ENCODE measurements around the gene RASD1. TPM values are rescaled to one million over a fixed set of nuclear protein-coding genes. Genes with fewer than 3 reads are reported as not detected.
A peak's percentile ranks its signal among the peaks of the same experiment; 100 is the strongest.

RASD1 gene
- total and polyA plus RNA-seq, 2 of the 4 experiments (the other 2 are of a cell fraction), result 0.54 to 1.8 TPM

GRCh38 chr17:17448076-17448475 is 48.1 kb downstream of the RASD1 start:
- no peak overlapping the region for H2AK5ac ChIP-seq (ENCODE audit: low read depth, low read length)
- no peak overlapping the region for H4K5ac ChIP-seq (ENCODE audit: low read depth, low read length)
- no peak for DNase-seq
- H2BK15ac ChIP-seq (ENCODE audit: low read depth, low read length), result 0 out of 3 replicates have a peak overlapping the region, but pooled peaks have one; percentile 68
- no peaks in the 10 kb centered on the region for H3K79me1 ChIP-seq (ENCODE audit: low read depth in 1 of 2, low read length in 2 of 2)
- WGBS, 2 experiments (ENCODE audit: extremely low coverage in 2 of 2, insufficient read length in 1 of 2), result no CpG with 5 or more reads among the region's 5 CpGs
- no peak overlapping the region; the same call in 1 of the 2 replicates for H3K14ac ChIP-seq (replicated peaks; ENCODE audit: low read depth, low read length)
- peaks cover 11% of the 10 kb centered on the region for H3K4me1 ChIP-seq (ENCODE audit: control insufficient read depth, insufficient read depth, low read length)
- no peak overlapping the region for H3K23ac ChIP-seq (ENCODE audit: low read depth, low read length)
- no peaks in the 10 kb centered on the region for H3K36me3 ChIP-seq (ENCODE audit: control insufficient read depth, insufficient read depth, low read length)
- H3K27me3 ChIP-seq (ENCODE audit: control insufficient read depth, insufficient read depth, low read length), result peaks cover 6% of the 10 kb centered on the region
- in situ Hi-C loops (cut with MboI; ENCODE audit: low sequenced_read_pairs) (no loop called here), dilution Hi-C loops (cut with HindIII; ENCODE audit: low sequenced_read_pairs, unreplicated experiment) (no loop called here), intact Hi-C loops (cut with micrococcal nuclease) (no loop called here)
- H4K8ac ChIP-seq (ENCODE audit: low read depth in 2 of 2, low read length in 2 of 2), result no peak overlapping the region
- H2BK120ac ChIP-seq (ENCODE audit: low read depth, low read length), result peak overlapping the region; percentile 71
- no peak overlapping the region for H3K27ac ChIP-seq (ENCODE audit: insufficient read depth, low read length)
- H3K9me1 ChIP-seq (ENCODE audit: insufficient read depth, low read length), result peaks cover 14% of the 10 kb centered on the region
- ChIA-PET POLR2A (ENCODE audit: unreplicated experiment) (no interaction called here), CTCF (interaction anchor here (0.7 kb wide), 1 partner anchor 62 kb away, joined by 3 read pairs; no protein-coding TSS in a partner anchor)
- H3K56ac ChIP-seq (ENCODE audit: extremely low read depth, insufficient read depth, low read length), result no peak overlapping the region
- no peak for ATAC-seq (ENCODE audit: low read depth)
- 0 out of 2 replicates have a peak overlapping the region, but pooled peaks have one; percentile 52 for H2BK20ac ChIP-seq (ENCODE audit: low read depth, low read length)
- H3K18ac ChIP-seq (ENCODE audit: low read depth, low read length), result no peak overlapping the region
- H3K4ac ChIP-seq (ENCODE audit: low read depth, low read length), result 0 out of 2 replicates have a peak overlapping the region, but pooled peaks have one; percentile 41
- no peak overlapping the region for H3K4me3 ChIP-seq (ENCODE audit: insufficient read depth, low read depth, low read length)
- no peak overlapping the region for H4K91ac ChIP-seq (ENCODE audit: insufficient read depth, low read depth, low read length)
- no peaks in the 10 kb centered on the region for H4K20me1 ChIP-seq (ENCODE audit: insufficient read depth, low read length)
- H3K4me2 ChIP-seq (ENCODE audit: low read depth, low read length), result no peak overlapping the region
- no peak overlapping the region for H3K9ac ChIP-seq (ENCODE audit: low read depth, low read length)
- no peak for TF ChIP-seq NFE2L2 (IDR thresholded peaks at IDR 0.05; ENCODE audit: low read depth, low read length)
- no peak for TF ChIP-seq FOS (IDR thresholded peaks at IDR 0.05; ENCODE audit: low read depth, low read length)
- no peak for TF ChIP-seq RFX5 (IDR thresholded peaks at IDR 0.05; ENCODE audit: low read depth, low read length)
- no peak for TF ChIP-seq CEBPB (IDR thresholded peaks at IDR 0.05; ENCODE audit: low read depth, low read length)
- TF ChIP-seq MAFK (IDR thresholded peaks at IDR 0.05; ENCODE audit: low read depth, low read length), result no peak
- TF ChIP-seq, protein P1, sequence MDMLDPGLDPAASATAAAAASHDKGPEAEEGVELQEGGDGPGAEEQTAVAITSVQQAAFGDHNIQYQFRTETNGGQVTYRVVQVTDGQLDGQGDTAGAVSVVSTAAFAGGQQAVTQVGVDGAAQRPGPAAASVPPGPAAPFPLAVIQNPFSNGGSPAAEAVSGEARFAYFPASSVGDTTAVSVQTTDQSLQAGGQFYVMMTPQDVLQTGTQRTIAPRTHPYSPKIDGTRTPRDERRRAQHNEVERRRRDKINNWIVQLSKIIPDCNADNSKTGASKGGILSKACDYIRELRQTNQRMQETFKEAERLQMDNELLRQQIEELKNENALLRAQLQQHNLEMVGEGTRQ (IDR thresholded peaks at IDR 0.05; ENCODE audit: low read depth, low read length), result no peak
- no peak for TF ChIP-seq BHLHE40 (IDR thresholded peaks at IDR 0.05; ENCODE audit: low read depth, low read length)
- no peak for TF ChIP-seq RAD21 (IDR thresholded peaks at IDR 0.05; ENCODE audit: low read length)
- no peak for TF ChIP-seq ELK1 (IDR thresholded peaks at IDR 0.05; ENCODE audit: borderline replicate concordance, low read depth, low read length)
- no peak for TF ChIP-seq MXI1 (IDR thresholded peaks at IDR 0.05; ENCODE audit: borderline replicate concordance, low read depth, low read length)
- H2AK9ac ChIP-seq (replicated peaks; ENCODE audit: low read depth, low read length, poor library complexity), result no peak overlapping the region
- H2AFZ ChIP-seq (replicated peaks; ENCODE audit: low read length, poor library complexity), result no peak overlapping the region
- H3K9me3 ChIP-seq (ENCODE audit: control insufficient read depth, insufficient read depth, low read length), result no peaks in the 10 kb centered on the region
- no peak overlapping the region for H2BK5ac ChIP-seq (ENCODE audit: low read depth, low read length, poor library complexity, severe bottlenecking)
- no TSS peak for BruUV-seq (replicated peaks)
